HCT116 (cell line): ENCODE results near the gene KHDRBS1. TPM values are rescaled to one million over a fixed set of nuclear protein-coding genes. Genes with fewer than 3 reads are reported as not detected.

Experiments
- ATAC-seq: fragments of 200-7000 bp; cut with Tn5 transposase; 2 replicates; pipeline ENCODE4 v1.9.1; 2020; ENCODE audit warnings: mild to moderate bottlenecking, moderate library complexity
- BruUV-seq: library from RNA; stranded (reverse); fragments of 400-500 nt; replicated peaks from 2 replicates; lab custom pipeline; 2021; lab: Mats Ljungman, UMichigan
- CTCF ChIA-PET: fragments of 300-600 bp; sonication (Branson Sonifier 250); formaldehyde crosslinking; loops from one replicate; lab custom pipeline; 2021; ENCODE audit warnings: antibody characterized with exemption; lab: Charles Lee
- POLR2A ChIA-PET: fragments of 300-600, 350-600 bp; sonication (Branson Sonifier 250); formaldehyde crosslinking; loops from one replicate; lab custom pipeline; 2021; ENCODE audit warnings: antibody characterized with exemption; lab: Charles Lee
- RAD21 ChIA-PET, 2 experiments: fragments of 300-600 bp; sonication (Branson Sonifier 250); formaldehyde crosslinking; loops; one replicate each; lab custom pipeline; 2023; ENCODE audit warnings: low total read pairs in 2 of 2; ENCODE audit not compliant: uncharacterized antibody in 2 of 2, unreplicated experiment in 2 of 2, low non-redundant PET in 1 of 2; lab: Charles Lee
- DNase-seq: peaks from one replicate; pipeline ENCODE4 v3.0.0-alpha.2; 2010; ENCODE audit warnings: low read depth, low spot score
- H2AFZ ChIP-seq: fragments of 200-600 bp; shearing (Covaris generic), sonication (generic); 2 replicates; pipeline ENCODE4 v1.6.1; 2017; ENCODE audit warnings: low read depth, mixed run types, mixed read lengths, antibody characterized with exemption, low read length; ENCODE audit not compliant: poor library complexity, severe bottlenecking
- H3K27ac ChIP-seq: 2 replicates; pipeline ENCODE4 v1.5.1; 2012; ENCODE audit warnings: low read depth, low read length
- H3K27me3 ChIP-seq: fragments of 200-600 bp; sonication (generic); 2 replicates; pipeline ENCODE4 v1.6.1; 2016; ENCODE audit warnings: mixed run types, low read length, mixed read lengths; ENCODE audit not compliant: insufficient read depth
- H3K36me3 ChIP-seq, 2 experiments: fragments of 200-500 bp in 1 of 2; fragments of 200-600 bp in 1 of 2; sonication (Bioruptor generic) in 1 of 2; sonication (generic) in 1 of 2; 2 replicates each; pipeline versions ENCODE4 v1.5.1 to v1.6.1; 2014 to 2016; ENCODE audit warnings: low read length in 2 of 2, inconsistent platforms in 1 of 2, mixed read lengths in 1 of 2, mixed run types in 1 of 2; ENCODE audit not compliant: insufficient read depth in 2 of 2, control insufficient read depth in 1 of 2
- H3K4me1 ChIP-seq, 2 experiments: fragments of 200-600 bp in 1 of 2; sonication (generic) in 1 of 2; 2 replicates each; pipeline versions ENCODE4 v1.5.1 to v1.6.1; 2012 to 2017; ENCODE audit warnings: low read length in 2 of 2, inconsistent platforms in 1 of 2, mild to moderate bottlenecking in 1 of 2, mixed read lengths in 1 of 2, mixed run types in 1 of 2, moderate library complexity in 1 of 2; ENCODE audit not compliant: insufficient read depth in 2 of 2, control insufficient read depth in 1 of 2
- H3K4me2 ChIP-seq: fragments of 200-600 bp; sonication (generic); 2 replicates; pipeline ENCODE4 v1.6.1; 2017; ENCODE audit warnings: mixed run types, low read length, mixed read lengths
- H3K4me3 ChIP-seq, 2 experiments: fragments of 200-600 bp in 1 of 2; sonication (generic) in 1 of 2; replicated peaks in 1 of 2; 2 replicates each; pipeline ENCODE4 v1.5.1; 2011 to 2016; ENCODE audit warnings: low read length in 2 of 2, control low read depth in 1 of 2, low read depth in 1 of 2, mild to moderate bottlenecking in 1 of 2, mixed read lengths in 1 of 2, mixed run types in 1 of 2
- H3K79me2 ChIP-seq: fragments of 200-600 bp; sonication (generic); 2 replicates; pipeline ENCODE4 v1.6.1; 2017; ENCODE audit warnings: mild to moderate bottlenecking, mixed run types, low read length, moderate library complexity, mixed read lengths; ENCODE audit not compliant: insufficient read depth
- H3K9ac ChIP-seq: fragments of 200-600 bp; sonication (generic); 2 replicates; pipeline ENCODE4 v1.6.1; 2016; ENCODE audit warnings: low read length, mixed read lengths
- H3K9me2 ChIP-seq: fragments of 200-600 bp; sonication (generic), shearing (Covaris generic); 2 replicates; pipeline ENCODE4 v1.6.1; 2017; ENCODE audit warnings: mixed run types, mild to moderate bottlenecking, moderate library complexity; ENCODE audit not compliant: insufficient read depth
- H3K9me3 ChIP-seq, 2 experiments: fragments of 200-500 bp in 1 of 2; fragments of 200-600 bp in 1 of 2; sonication (Bioruptor generic) in 1 of 2; sonication (generic) in 1 of 2; 2 replicates each; pipeline ENCODE4 v1.6.1; 2014 to 2017; ENCODE audit warnings: low read length in 2 of 2, mixed read lengths in 2 of 2, inconsistent platforms in 1 of 2, low read depth in 1 of 2, mild to moderate bottlenecking in 1 of 2, mixed run types in 1 of 2, moderate library complexity in 1 of 2; ENCODE audit not compliant: control insufficient read depth in 1 of 2, insufficient read depth in 1 of 2
- H4K20me1 ChIP-seq: fragments of 200-600 bp; sonication (generic), shearing (Covaris generic); 2 replicates; pipeline ENCODE4 v1.6.1; 2017; ENCODE audit warnings: mixed run types, mild to moderate bottlenecking, moderate library complexity; ENCODE audit not compliant: insufficient read depth
- ATF3 ChIP-seq: IDR thresholded peaks from 2 replicates; pipeline ENCODE4 v1.6.1; 2012
- CBX3 ChIP-seq: IDR thresholded peaks from 2 replicates; pipeline ENCODE4 v1.6.1; 2012; ENCODE audit warnings: low read depth
- CEBPB ChIP-seq: IDR thresholded peaks from 2 replicates; pipeline ENCODE4 v1.6.1; 2012; ENCODE audit warnings: low read depth
- CTCF ChIP-seq, 3 experiments: fragments of 200-600 bp in 1 of 3; sonication (generic) in 1 of 3; IDR thresholded peaks in 2 of 3; conservative IDR thresholded peaks in 1 of 3; 2 replicates each; pipeline ENCODE4 v1.5.1; 2012 to 2017; ENCODE audit warnings: low read depth in 2 of 3, low read length in 2 of 3, antibody characterized with exemption in 1 of 3, borderline replicate concordance in 1 of 3, control low read depth in 1 of 3, mild to moderate bottlenecking in 1 of 3, mixed read lengths in 1 of 3, mixed run types in 1 of 3, moderate library complexity in 1 of 3; ENCODE audit not compliant: insufficient read depth in 1 of 3
- EGR1 ChIP-seq: IDR thresholded peaks from 2 replicates; pipeline ENCODE4 v1.6.1; 2012; ENCODE audit warnings: low read depth
- ELF1 ChIP-seq: IDR thresholded peaks from 2 replicates; pipeline ENCODE4 v1.6.1; 2012; ENCODE audit warnings: low read depth, borderline replicate concordance
- EZH2phosphoT487 ChIP-seq: fragments of 200-600 bp; IDR thresholded peaks from 2 replicates; pipeline ENCODE4 v1.6.1; 2018; ENCODE audit warnings: antibody characterized with exemption, borderline replicate concordance
- FOSL1 ChIP-seq: IDR thresholded peaks from 2 replicates; pipeline ENCODE4 v1.6.1; 2012; ENCODE audit warnings: low read depth
- MAX ChIP-seq: IDR thresholded peaks from 2 replicates; pipeline ENCODE4 v1.6.1; 2012
- POLR2AphosphoS5 ChIP-seq: IDR thresholded peaks from 2 replicates; pipeline ENCODE4 v1.6.1; 2011; ENCODE audit warnings: mild to moderate bottlenecking, low read depth, low read length, moderate library complexity
- RAD21 ChIP-seq: IDR thresholded peaks from 2 replicates; pipeline ENCODE4 v1.6.1; 2012; ENCODE audit warnings: low read depth, mild to moderate bottlenecking
- SP1 ChIP-seq: IDR thresholded peaks from 2 replicates; pipeline ENCODE4 v1.6.1; 2012; ENCODE audit warnings: low read depth
- TCF7L2 ChIP-seq: IDR thresholded peaks from 2 replicates; pipeline ENCODE4 v1.7.0; 2011; ENCODE audit warnings: borderline replicate concordance, inconsistent platforms; ENCODE audit not compliant: insufficient read depth, insufficient read length; ENCODE audit errors: extremely low read depth
- YY1 ChIP-seq: IDR thresholded peaks from 2 replicates; pipeline ENCODE4 v1.6.1; 2011; ENCODE audit warnings: low read length, low read depth, moderate library complexity, mild to moderate bottlenecking; ENCODE audit not compliant: insufficient replicate concordance; ENCODE audit errors: extremely low read depth
- ZBTB33 ChIP-seq: IDR thresholded peaks from 2 replicates; pipeline ENCODE4 v1.6.1; 2011; ENCODE audit warnings: mild to moderate bottlenecking, low read length, moderate library complexity; ENCODE audit not compliant: insufficient replicate concordance; ENCODE audit errors: extremely low read depth
- ZFX ChIP-seq: fragments of 450-650 bp; IDR thresholded peaks from 2 replicates; pipeline ENCODE4 v1.6.1; 2017
- intact Hi-C: fragments of 100-400 bp; cut with micrococcal nuclease; formaldehyde crosslinking; loops from 2 replicates; pipeline ENCODE4 v1.10.0; 2022
- total RNA-seq: library from RNA; stranded (reverse); gene quantifications from one replicate; pipeline ENCODE4 v1.2.1, GENCODE V29; 2021; ENCODE audit not compliant: unreplicated experiment

The KHDRBS1 gene
- total RNA-seq, 1 experiment from 2014 or later, result 215 TPM

GRCh38 chr1:31978843-31979400 is 34.7 kb upstream of the KHDRBS1 start:
- ATAC-seq (no peak), DNase-seq (no peak)
- Histone ChIP-seq H3K79me2 (no peaks in the 10 kb centered on the region), H3K27ac (no peak overlapping the region), H3K9ac (no peak overlapping the region), H3K4me3 (no peak overlapping the region), H3K4me2 (no peak overlapping the region), H3K9me3 (no peaks in the 10 kb centered on the region), H2AFZ (no peak overlapping the region), H3K36me3 (no peaks in the 10 kb centered on the region), H3K4me1 (peaks cover 3 to 7% of the 10 kb centered on the region in 2 experiments; a peak in 3 of 4 replicates), H3K9me2 (no peaks in the 10 kb centered on the region), H4K20me1 (no peaks in the 10 kb centered on the region), H3K27me3 (no peaks in the 10 kb centered on the region)
- ChIA-PET POLR2A (no interaction called here), CTCF (interaction anchor here (1.8 to 3.1 kb wide), 4 partner anchors 15 to 87 kb away, joined by 4 to 17 read pairs (median 10); no protein-coding TSS in a partner anchor), RAD21 (interaction anchor here in 1 of 2 experiments (2.0 kb wide), 1 partner anchor 84 kb away, joined by 4 read pairs; no protein-coding TSS in a partner anchor)
- TF ChIP-seq CTCF (IDR thresholded peaks at IDR 0.05 in 2 of 3, conservative IDR thresholded peaks at IDR 0.05 in 1 of 3; ENCODE audit: borderline replicate concordance in 1 of 3, insufficient read depth in 1 of 3, low read depth in 2 of 3, low read length in 2 of 3), result no peak
- no peak for TF ChIP-seq POLR2AphosphoS5
- no peak for TF ChIP-seq FOSL1
- TF ChIP-seq YY1, result no peak
- no peak for TF ChIP-seq SP1
- no peak for TF ChIP-seq ZBTB33
- TF ChIP-seq EZH2phosphoT487, result no peak
- TF ChIP-seq TCF7L2, result no peak
- no peak for TF ChIP-seq MAX
- no peak for TF ChIP-seq ELF1
- TF ChIP-seq ATF3, result no peak
- no peak for TF ChIP-seq CEBPB
- no peak for TF ChIP-seq ZFX
- no peak for TF ChIP-seq RAD21
- TF ChIP-seq EGR1, result no peak
- no peak for TF ChIP-seq CBX3
- intact Hi-C loops, result loop anchor here (5.0 kb wide), 1 partner anchor 162 kb away; the partner anchor contains the start of gene SPOCD1
- no TSS peak for BruUV-seq
